Esophagus muscularis mucosa (tissue), 3 donors: ENCODE data around the gene PTGIS.

Source experiments
- CTCF ChIP-seq, 3 experiments: fragments of 200-600 bp in 2 of 3; fragments of 450-650 bp in 1 of 3; sonication (generic) in 2 of 3; IDR thresholded peaks; one replicate each; pipeline ENCODE4 v1.5.1; 2017 to 2019; ENCODE audit warnings: antibody characterized with exemption in 3 of 3, mild to moderate bottlenecking in 2 of 3, moderate library complexity in 1 of 3
- POLR2A ChIP-seq: fragments of 450-650 bp; IDR thresholded peaks from one replicate; pipeline ENCODE4 v1.6.1; 2017; ENCODE audit warnings: antibody characterized with exemption, moderate library complexity, mild to moderate bottlenecking, low read depth
- POLR2AphosphoS5 ChIP-seq, 2 donors: sonication (generic); formaldehyde crosslinking; IDR thresholded peaks; one replicate each; pipeline ENCODE4 v1.6.1; 2017; ENCODE audit warnings: antibody characterized with exemption in 2 of 2

- TF ChIP-seq CTCF (IDR thresholded peaks at IDR 0.05) (no peak), POLR2AphosphoS5 (IDR thresholded peaks at IDR 0.05) (no peak), POLR2A (no peak)
These were observed 54.4 kb downstream of the PTGIS start for GRCh38 chr20:49513517-49513916.
